ENCODE measurements around the gene TBC1D7.
A peak's percentile ranks its signal among the peaks of the same experiment; 100 is the strongest.

The TBC1D7 gene

DNA sequence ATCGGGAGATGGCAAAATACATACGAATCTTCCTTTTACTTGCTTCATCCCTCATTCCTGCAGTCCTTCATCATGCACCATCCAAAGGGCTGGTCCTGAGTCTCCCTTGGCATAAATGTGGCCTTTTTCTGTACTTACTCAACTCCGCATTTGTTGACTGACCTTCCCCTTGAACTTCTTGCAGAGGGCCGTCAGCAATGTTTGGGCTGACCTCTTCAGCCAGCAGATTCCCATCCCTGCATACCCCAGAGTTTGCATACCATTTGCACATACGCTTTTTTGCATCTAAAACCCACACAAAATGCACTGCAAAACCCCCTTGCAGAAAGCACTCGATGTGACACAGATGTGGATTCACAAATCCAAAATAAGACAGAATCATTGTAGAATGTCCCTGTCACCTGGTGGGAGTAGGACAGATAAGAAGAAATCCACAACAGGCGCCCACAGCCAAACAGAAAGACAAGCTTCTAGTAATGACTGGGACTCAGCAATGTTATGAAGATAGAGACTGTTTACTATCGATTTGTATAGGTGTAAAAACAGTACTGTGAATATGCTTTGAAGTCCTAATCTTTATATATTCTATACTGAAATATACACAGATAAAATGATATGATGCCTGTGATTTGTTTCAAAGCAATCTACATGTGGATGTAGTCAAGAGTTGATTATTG lies 45.8 kb downstream of the TBC1D7 start:
- DNase-seq (ENCODE audit: low read depth): no peak
- no peak overlapping the region for H3K4me3 ChIP-seq (ENCODE audit: low read depth, low read length)
- no peak for TF ChIP-seq POLR2A (IDR thresholded peaks at IDR 0.05; ENCODE audit: extremely low read depth, insufficient read length)
- no peak for TF ChIP-seq MAX (IDR thresholded peaks at IDR 0.05; ENCODE audit: low read depth, low read length)
- TF ChIP-seq, protein P1, sequence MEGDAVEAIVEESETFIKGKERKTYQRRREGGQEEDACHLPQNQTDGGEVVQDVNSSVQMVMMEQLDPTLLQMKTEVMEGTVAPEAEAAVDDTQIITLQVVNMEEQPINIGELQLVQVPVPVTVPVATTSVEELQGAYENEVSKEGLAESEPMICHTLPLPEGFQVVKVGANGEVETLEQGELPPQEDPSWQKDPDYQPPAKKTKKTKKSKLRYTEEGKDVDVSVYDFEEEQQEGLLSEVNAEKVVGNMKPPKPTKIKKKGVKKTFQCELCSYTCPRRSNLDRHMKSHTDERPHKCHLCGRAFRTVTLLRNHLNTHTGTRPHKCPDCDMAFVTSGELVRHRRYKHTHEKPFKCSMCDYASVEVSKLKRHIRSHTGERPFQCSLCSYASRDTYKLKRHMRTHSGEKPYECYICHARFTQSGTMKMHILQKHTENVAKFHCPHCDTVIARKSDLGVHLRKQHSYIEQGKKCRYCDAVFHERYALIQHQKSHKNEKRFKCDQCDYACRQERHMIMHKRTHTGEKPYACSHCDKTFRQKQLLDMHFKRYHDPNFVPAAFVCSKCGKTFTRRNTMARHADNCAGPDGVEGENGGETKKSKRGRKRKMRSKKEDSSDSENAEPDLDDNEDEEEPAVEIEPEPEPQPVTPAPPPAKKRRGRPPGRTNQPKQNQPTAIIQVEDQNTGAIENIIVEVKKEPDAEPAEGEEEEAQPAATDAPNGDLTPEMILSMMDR (IDR thresholded peaks at IDR 0.05; ENCODE audit: low read depth, low read length): no peak
- TF ChIP-seq MYC (IDR thresholded peaks at IDR 0.05; ENCODE audit: low read depth, low read length): no peak

DNA sequence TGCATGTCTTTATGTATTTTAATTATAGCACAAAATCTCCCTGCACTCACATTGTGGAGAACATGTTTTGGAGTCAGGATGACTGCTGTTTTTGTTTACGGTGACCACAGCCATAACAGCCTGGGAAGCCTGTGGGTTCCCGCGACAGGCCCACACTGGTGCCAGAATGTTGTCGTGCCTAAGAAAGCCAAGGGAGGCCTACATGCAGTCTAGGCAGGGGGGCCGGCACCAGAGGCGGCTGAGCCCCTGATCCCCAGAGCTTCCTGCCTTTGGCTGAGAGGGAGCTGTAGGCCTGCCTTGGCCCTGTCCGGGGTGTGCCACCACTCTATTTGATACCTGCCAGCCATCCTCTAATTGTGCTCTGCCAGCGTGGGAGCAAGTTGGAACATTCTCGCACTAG lies 46.7 kb downstream of the TBC1D7 start:
- TF ChIP-seq MYC (IDR thresholded peaks at IDR 0.05; ENCODE audit: low read depth, low read length) (no peak), MAX (IDR thresholded peaks at IDR 0.05; ENCODE audit: low read depth, low read length) (no peak), POLR2A (IDR thresholded peaks at IDR 0.05; ENCODE audit: extremely low read depth, insufficient read length) (no peak)
- TF ChIP-seq, protein P1 (IDR thresholded peaks at IDR 0.05; ENCODE audit: low read depth, low read length): no peak
- DNase-seq (ENCODE audit: low read depth): no peak
- no peak overlapping the region for H3K4me3 ChIP-seq (ENCODE audit: low read depth, low read length)

- no peak overlapping the region for H3K4me3 ChIP-seq (ENCODE audit: low read depth, low read length)
- no peak for TF ChIP-seq MYC (IDR thresholded peaks at IDR 0.05; ENCODE audit: low read depth, low read length)
- DNase-seq (ENCODE audit: low read depth): no peak
Measured at GRCh38 chr6:13280254-13280653, 48.1 kb downstream of the TBC1D7 start.

- H3K4me3 ChIP-seq (ENCODE audit: low read depth, low read length): no peak overlapping the region
- no peak for DNase-seq (ENCODE audit: low read depth)
- TF ChIP-seq MYC (IDR thresholded peaks at IDR 0.05; ENCODE audit: low read depth, low read length) (no peak), POLR2A (IDR thresholded peaks at IDR 0.05; ENCODE audit: extremely low read depth, insufficient read length) (no peak), MAX (IDR thresholded peaks at IDR 0.05; ENCODE audit: low read depth, low read length) (no peak)
- TF ChIP-seq, protein P1 (IDR thresholded peaks at IDR 0.05; ENCODE audit: low read depth, low read length): no peak
Measured at GRCh38 chr6:13278991-13279390, 49.3 kb downstream of the TBC1D7 start.

- H3K4me3 ChIP-seq (ENCODE audit: low read depth, low read length): no peak overlapping the region
- no peak for TF ChIP-seq MAX (IDR thresholded peaks at IDR 0.05; ENCODE audit: low read depth, low read length)
- TF ChIP-seq, protein P1 (IDR thresholded peaks at IDR 0.05; ENCODE audit: low read depth, low read length): peak; percentile 48
- DNase-seq (ENCODE audit: low read depth): peak; percentile 56
Measured at GRCh38 chr6:13278164-13278563, 50.2 kb downstream of the TBC1D7 start.

DNA sequence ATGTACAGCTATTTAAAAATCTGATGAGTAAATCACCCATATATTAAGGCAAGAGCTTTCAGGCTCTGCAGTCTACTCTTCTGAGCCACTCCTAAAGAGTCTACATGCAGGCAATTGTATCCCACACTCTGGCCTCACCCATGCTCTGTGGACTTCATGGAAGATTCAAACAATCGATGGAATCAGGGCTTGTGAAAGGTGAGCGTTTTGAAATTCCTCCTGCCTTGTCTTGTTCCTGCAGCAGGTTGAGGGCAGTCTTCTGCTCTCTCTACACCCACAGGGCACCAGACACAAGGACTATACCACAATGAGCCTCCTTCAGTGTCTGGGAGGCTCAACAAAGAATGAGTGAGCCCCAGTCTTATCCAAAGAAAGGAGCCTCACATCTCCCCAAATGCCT lies 51.1 kb downstream of the TBC1D7 start:
- H3K4me3 ChIP-seq (ENCODE audit: low read depth, low read length): no peak overlapping the region
- DNase-seq (ENCODE audit: low read depth): no peak
- TF ChIP-seq MAX (IDR thresholded peaks at IDR 0.05; ENCODE audit: low read depth, low read length): no peak
- TF ChIP-seq MYC (IDR thresholded peaks at IDR 0.05; ENCODE audit: low read depth, low read length): no peak
- TF ChIP-seq POLR2A (IDR thresholded peaks at IDR 0.05; ENCODE audit: extremely low read depth, insufficient read length): no peak
- TF ChIP-seq, protein P1 (IDR thresholded peaks at IDR 0.05; ENCODE audit: low read depth, low read length): no peak

Measured in NB4 (cell line).